ENCODE results near the gene ITGA5.

DNA sequence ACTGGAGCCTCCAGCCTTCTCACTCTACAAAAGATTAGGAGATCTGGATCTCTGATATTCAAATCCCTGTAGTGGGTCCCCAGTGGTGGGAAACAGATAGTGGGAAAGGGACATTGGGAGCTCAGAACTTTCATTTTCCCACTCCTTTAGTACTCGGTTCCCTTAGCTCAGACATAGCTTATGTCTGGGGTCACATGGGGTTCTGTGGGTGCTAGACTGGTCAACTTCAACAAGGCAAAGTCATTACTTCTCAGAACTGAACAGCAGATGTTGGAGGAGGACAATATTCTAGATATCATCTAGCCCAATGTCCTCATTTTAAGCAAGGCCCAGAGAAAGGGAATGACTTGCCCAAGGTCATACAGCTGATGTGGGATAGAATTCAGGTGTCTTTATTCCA is 19.5 kb upstream of the ITGA5 start:
- no peak for TF ChIP-seq POLR2A (IDR thresholded peaks at IDR 0.05)
- TF ChIP-seq, protein P1, sequence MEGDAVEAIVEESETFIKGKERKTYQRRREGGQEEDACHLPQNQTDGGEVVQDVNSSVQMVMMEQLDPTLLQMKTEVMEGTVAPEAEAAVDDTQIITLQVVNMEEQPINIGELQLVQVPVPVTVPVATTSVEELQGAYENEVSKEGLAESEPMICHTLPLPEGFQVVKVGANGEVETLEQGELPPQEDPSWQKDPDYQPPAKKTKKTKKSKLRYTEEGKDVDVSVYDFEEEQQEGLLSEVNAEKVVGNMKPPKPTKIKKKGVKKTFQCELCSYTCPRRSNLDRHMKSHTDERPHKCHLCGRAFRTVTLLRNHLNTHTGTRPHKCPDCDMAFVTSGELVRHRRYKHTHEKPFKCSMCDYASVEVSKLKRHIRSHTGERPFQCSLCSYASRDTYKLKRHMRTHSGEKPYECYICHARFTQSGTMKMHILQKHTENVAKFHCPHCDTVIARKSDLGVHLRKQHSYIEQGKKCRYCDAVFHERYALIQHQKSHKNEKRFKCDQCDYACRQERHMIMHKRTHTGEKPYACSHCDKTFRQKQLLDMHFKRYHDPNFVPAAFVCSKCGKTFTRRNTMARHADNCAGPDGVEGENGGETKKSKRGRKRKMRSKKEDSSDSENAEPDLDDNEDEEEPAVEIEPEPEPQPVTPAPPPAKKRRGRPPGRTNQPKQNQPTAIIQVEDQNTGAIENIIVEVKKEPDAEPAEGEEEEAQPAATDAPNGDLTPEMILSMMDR (IDR thresholded peaks at IDR 0.05), result no peak
